EH (cell line): ENCODE measurements around the gene LCN2.
"Not testable (repeated sequence)": the region's sequence is repeated elsewhere in the genome, so short reads cannot be mapped to it uniquely, and the experiment has no call there.

Source experiments
- DNase-seq: peaks from one replicate; pipeline ENCODE4 v3.0.0-alpha.2; 2015; ENCODE audit warnings: low read depth

The LCN2 gene

GRCh38 chr9:128149001-128149701, at the start of gene LCN2:
Gene LCN2, plus strand, starts transcription at chr9:128149453. Its CDS starts 73 bp downstream, at chr9:128149526.
- no peak for DNase-seq

- peak; percentile 44 for DNase-seq
Measured at GRCh38 chr9:128099932-128100491, 49.2 kb upstream of the LCN2 start.

- no peak for DNase-seq
Measured at GRCh38 chr9:128100581-128100980, 48.7 kb upstream of the LCN2 start.

- DNase-seq = no peak
Measured at GRCh38 chr9:128101231-128101661, 48.0 kb upstream of the LCN2 start.

GRCh38 chr9:128101690-128102089, 47.6 kb upstream of the LCN2 start:
- no peak for DNase-seq

- no peak for DNase-seq
Measured at GRCh38 chr9:128102196-128102595, 47.1 kb upstream of the LCN2 start.

- no peak for DNase-seq
Measured at GRCh38 chr9:128102861-128103588, 46.2 kb upstream of the LCN2 start.

- no peak for DNase-seq
Measured at GRCh38 chr9:128103589-128103962, 45.7 kb upstream of the LCN2 start.

GRCh38 chr9:128104171-128104618, 45.1 kb upstream of the LCN2 start:
- peak; percentile 30 for DNase-seq

- DNase-seq = no peak
Measured at GRCh38 chr9:128105538-128106175, 43.6 kb upstream of the LCN2 start.

GRCh38 chr9:128106181-128106939, 42.9 kb upstream of the LCN2 start:
- DNase-seq = no peak

- DNase-seq = no peak
Measured at GRCh38 chr9:128106940-128107467, 42.2 kb upstream of the LCN2 start.

- DNase-seq = no peak
Measured at GRCh38 chr9:128107468-128108268, 41.6 kb upstream of the LCN2 start.

GRCh38 chr9:128108269-128109049, 40.8 kb upstream of the LCN2 start:
- DNase-seq = no peak

GRCh38 chr9:128109050-128109709, 40.1 kb upstream of the LCN2 start:
- DNase-seq = no peak

- not testable (repeated sequence) for DNase-seq
Measured at GRCh38 chr9:128111726-128112125, 37.5 kb upstream of the LCN2 start.

- DNase-seq = no peak
Measured at GRCh38 chr9:128113526-128114325, 35.5 kb upstream of the LCN2 start.

- DNase-seq = no peak
Measured at GRCh38 chr9:128114326-128115186, 34.7 kb upstream of the LCN2 start.
